Measurements from ENCODE around the gene C4BPA.

The C4BPA gene

DNA sequence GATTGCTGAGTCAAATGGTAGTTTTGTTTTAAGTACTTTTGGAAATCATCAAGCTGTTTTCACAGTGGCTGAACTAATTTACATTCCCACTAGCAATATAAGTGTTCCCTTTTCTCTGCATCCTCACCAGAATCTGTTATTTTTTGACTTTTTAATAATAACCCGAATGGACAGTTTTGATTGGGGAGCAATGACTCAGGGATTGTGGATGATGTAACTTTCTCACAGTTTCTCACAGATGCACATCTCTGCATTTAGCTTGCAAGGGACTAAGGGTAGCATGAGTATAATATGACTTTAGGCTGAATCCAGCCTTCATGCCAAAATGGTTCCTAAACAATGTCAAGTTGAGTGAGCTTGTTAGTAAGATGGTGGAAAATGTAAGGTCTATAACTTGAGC lies 90.2 kb downstream of the C4BPA start:
- DNase-seq = no peak
